ENCODE results near the gene CRTC1. TPM values are rescaled to one million over a fixed set of nuclear protein-coding genes. Genes with fewer than 3 reads are reported as not detected.

Gene CRTC1
- total RNA-seq, 1 donor from 2014 or later: 15.5 TPM

GRCh38 chr19:18785179-18786124 lies 102.0 kb downstream of the CRTC1 start:
- Mint-ChIP-seq H3K27me3 (peaks cover 47% of the 10 kb centered on the region), H3K9me3 (no peaks in the 10 kb centered on the region)
- peak; percentile 40 for DNase-seq

GRCh38 chr19:18788529-18789421 lies 105.3 kb downstream of the CRTC1 start:
- Mint-ChIP-seq H3K27me3 (peaks cover 63% of the 10 kb centered on the region), H3K9me3 (no peaks in the 10 kb centered on the region), H3K27ac (no peak overlapping the region), H3K4me3 (peak overlapping the region; percentile 82), H3K4me1 (peaks cover 41% of the 10 kb centered on the region), H3K36me3 (ENCODE audit: low read depth) (no peaks in the 10 kb centered on the region)
- ATAC-seq (ENCODE audit: low read depth) (no peak), DNase-seq (no peak)
- POLR2A ChIA-PET: no interaction called here
- CTCF ChIA-PET: no interaction called here
- TF ChIP-seq CTCF (IDR thresholded peaks at IDR 0.05): no peak
- intact Hi-C loops (cut with micrococcal nuclease): loop anchor here (5.0 kb wide), 1 partner anchor 151 kb away; the partner anchor contains the start of gene KLHL26

More at GRCh38 chr19:18785179-18786124, 102.0 kb downstream of the CRTC1 start:
- intact Hi-C loops (cut with micrococcal nuclease): loop anchor here (2.0 to 5.0 kb wide), 2 partner anchors 49 to 148 kb away; partner anchors contain the start of gene KLHL26
- Mint-ChIP-seq H3K4me3 (peak overlapping the region; percentile 44), H3K27ac (peak overlapping the region; percentile 41), H3K36me3 (ENCODE audit: low read depth) (no peaks in the 10 kb centered on the region), H3K4me1 (peaks cover 42% of the 10 kb centered on the region)
- no peak for TF ChIP-seq CTCF (IDR thresholded peaks at IDR 0.05)
- ATAC-seq (ENCODE audit: low read depth): peak; percentile 67
- CTCF ChIA-PET: no interaction called here
- POLR2A ChIA-PET: no interaction called here

- Mint-ChIP-seq H3K4me1 (peaks cover 41% of the 10 kb centered on the region), H3K36me3 (ENCODE audit: low read depth) (no peaks in the 10 kb centered on the region), H3K27ac (no peak overlapping the region), H3K27me3 (peaks cover 63% of the 10 kb centered on the region), H3K4me3 (peak overlapping the region; percentile 82), H3K9me3 (no peaks in the 10 kb centered on the region)
- DNase-seq: no peak
- intact Hi-C loops (cut with micrococcal nuclease): loop anchor here (5.0 kb wide), 1 partner anchor 152 kb away; the partner anchor contains the start of gene KLHL26
- ChIA-PET POLR2A (no interaction called here), CTCF (no interaction called here)
- ATAC-seq (ENCODE audit: low read depth): no peak
- TF ChIP-seq CTCF (IDR thresholded peaks at IDR 0.05): no peak
These were observed 106.0 kb downstream of the CRTC1 start for GRCh38 chr19:18789422-18789869.

GRCh38 chr19:18789883-18790565 lies 106.5 kb downstream of the CRTC1 start:
- CTCF ChIA-PET: no interaction called here
- Mint-ChIP-seq H3K4me3 (peak overlapping the region; percentile 82), H3K36me3 (ENCODE audit: low read depth) (no peaks in the 10 kb centered on the region), H3K9me3 (no peaks in the 10 kb centered on the region), H3K4me1 (peaks cover 41% of the 10 kb centered on the region), H3K27ac (peak overlapping the region; percentile 69), H3K27me3 (peaks cover 62% of the 10 kb centered on the region)
- intact Hi-C loops (cut with micrococcal nuclease): loop anchor here (5.0 kb wide), 3 partner anchors 88 to 178 kb away; partner anchors contain the start of genes KLHL26 and TMEM59L
- TF ChIP-seq CTCF (IDR thresholded peaks at IDR 0.05): no peak
- DNase-seq (peak; percentile 38), ATAC-seq (ENCODE audit: low read depth) (peak; percentile 64)
- POLR2A ChIA-PET: no interaction called here
